CD14-positive monocyte (primary cell): ENCODE data around the gene FIP1L1. TPM values are rescaled to one million over a fixed set of nuclear protein-coding genes. Genes with fewer than 3 reads are reported as not detected.

Experiments
- DNase-seq, 3 donors: peaks; one replicate each; pipeline ENCODE4 v3.0.0-alpha.2; 2011 to 2022
- H2AFZ ChIP-seq: 2 replicates; pipeline ENCODE4 v1.6.0; 2012; ENCODE audit warnings: mild to moderate bottlenecking, low read depth, low read length, inconsistent platforms; ENCODE audit not compliant: insufficient read depth, poor library complexity, severe bottlenecking
- H3K27ac ChIP-seq, 2 donors: 1 replicate in 1 of 2; 2 replicates in 1 of 2; pipeline ENCODE4 v1.5.1; 2012 to 2013; ENCODE audit warnings: low read length in 2 of 2, control low read depth in 1 of 2, inconsistent platforms in 1 of 2, low read depth in 1 of 2, mild to moderate bottlenecking in 1 of 2
- H3K27me3 ChIP-seq, 2 donors: one replicate each; pipeline versions ENCODE4 v1.6.0 to v1.6.1; 2011 to 2013; ENCODE audit warnings: low read length in 2 of 2; ENCODE audit not compliant: control insufficient read depth in 2 of 2, insufficient read depth in 2 of 2
- H3K36me3 ChIP-seq, 2 donors: replicated peaks in 1 of 2; 1 replicate in 1 of 2; 2 replicates in 1 of 2; pipeline versions ENCODE4 v1.5.1 to v1.6.1; 2012 to 2013; ENCODE audit warnings: low read length in 2 of 2, control low read depth in 1 of 2, inconsistent platforms in 1 of 2, mild to moderate bottlenecking in 1 of 2; ENCODE audit not compliant: insufficient read depth in 2 of 2, control insufficient read depth in 1 of 2
- H3K4me1 ChIP-seq, 2 donors: 1 replicate in 1 of 2; 2 replicates in 1 of 2; pipeline versions ENCODE4 v1.5.1 to v1.6.1; 2012 to 2013; ENCODE audit warnings: low read length in 2 of 2, control low read depth in 1 of 2, inconsistent platforms in 1 of 2, mild to moderate bottlenecking in 1 of 2, moderate library complexity in 1 of 2; ENCODE audit not compliant: insufficient read depth in 2 of 2, control insufficient read depth in 1 of 2
- H3K4me2 ChIP-seq: replicated peaks from 2 replicates; pipeline ENCODE3; 2012; ENCODE audit warnings: low read length, moderate library complexity, mild to moderate bottlenecking; ENCODE audit not compliant: poor library complexity, severe bottlenecking; ENCODE audit errors: extremely low read depth
- H3K4me3 ChIP-seq, 3 experiments: fragments of 200-600 bp in 1 of 3; sonication (generic) in 1 of 3; replicated peaks in 1 of 3; 1 replicate in 2 of 3; 2 replicates in 1 of 3; pipeline ENCODE4 v1.5.1; 2011 to 2013; ENCODE audit warnings: low read length in 3 of 3, mild to moderate bottlenecking in 3 of 3, control low read depth in 2 of 3, low read depth in 2 of 3, inconsistent platforms in 1 of 3, moderate library complexity in 1 of 3
- H3K79me2 ChIP-seq: 2 replicates; pipeline ENCODE4 v1.6.0; 2012; ENCODE audit warnings: mild to moderate bottlenecking, control low read depth, inconsistent platforms, low read length, moderate library complexity; ENCODE audit not compliant: insufficient read depth
- H3K9ac ChIP-seq: 2 replicates; pipeline ENCODE4 v1.6.0; 2017; ENCODE audit warnings: low read length, mild to moderate bottlenecking; ENCODE audit not compliant: insufficient read depth, poor library complexity, severe bottlenecking
- H3K9me3 ChIP-seq, 2 donors: replicated peaks in 1 of 2; 1 replicate in 1 of 2; 2 replicates in 1 of 2; pipeline versions ENCODE4 v1.5.1 to v1.6.1; 2012 to 2013; ENCODE audit warnings: low read length in 2 of 2, control low read depth in 1 of 2; ENCODE audit not compliant: control insufficient read depth in 1 of 2, insufficient read depth in 1 of 2
- H4K20me1 ChIP-seq: 2 replicates; pipeline ENCODE4 v1.6.0; 2012; ENCODE audit warnings: mild to moderate bottlenecking, low read length, control low read depth, moderate library complexity; ENCODE audit not compliant: insufficient read depth
- H3K27ac Mint-ChIP-seq, 7 donors: one replicate each; pipeline ENCODE4 v1.8.0; 2020; ENCODE audit warnings: mild to moderate bottlenecking in 7 of 7, mixed read lengths in 7 of 7, moderate library complexity in 6 of 7, inconsistent platforms in 2 of 7
- H3K27me3 Mint-ChIP-seq, 3 donors: one replicate each; pipeline ENCODE4 v1.8.0; 2021 to 2022; ENCODE audit warnings: low read depth in 3 of 3, mild to moderate bottlenecking in 3 of 3, mixed read lengths in 3 of 3, moderate library complexity in 3 of 3, inconsistent platforms in 1 of 3
- H3K36me3 Mint-ChIP-seq, 2 donors: one replicate each; pipeline ENCODE4 v1.8.0; 2020; ENCODE audit warnings: mixed read lengths in 2 of 2, inconsistent platforms in 1 of 2, mild to moderate bottlenecking in 1 of 2
- H3K4me1 Mint-ChIP-seq: one replicate; pipeline ENCODE4 v1.8.0; 2020; ENCODE audit warnings: mild to moderate bottlenecking, mixed read lengths
- H3K4me3 Mint-ChIP-seq, 2 donors: one replicate each; pipeline ENCODE4 v1.8.0; 2020; ENCODE audit warnings: mild to moderate bottlenecking in 2 of 2, mixed read lengths in 2 of 2, moderate library complexity in 1 of 2
- H3K9me3 Mint-ChIP-seq, 7 donors: one replicate each; pipeline ENCODE4 v1.8.0; 2020 to 2022; ENCODE audit warnings: mixed read lengths in 7 of 7, mild to moderate bottlenecking in 6 of 7, moderate library complexity in 6 of 7, inconsistent platforms in 2 of 7
- CTCF ChIP-seq: fragments of 200-600 bp; IDR thresholded peaks from one replicate; pipeline ENCODE4 v1.8.0; 2022; ENCODE audit warnings: antibody characterized with exemption, mild to moderate bottlenecking
- WGBS: methylation state at CpG from one replicate; pipeline ENCODE4 v1.1.5; 2013; ENCODE audit warnings: missing lambda C conversion rate; ENCODE audit not compliant: insufficient coverage; 5-methylcytosine and 5-hydroxymethylcytosine counted together
- intact Hi-C, 2 donors: fragments of 100-400 bp; cut with micrococcal nuclease; formaldehyde crosslinking; loops; one replicate each; pipeline versions ENCODE4 v1.15.0 to v1.15.1; 2023
- polyA plus RNA-seq, 3 donors: library from polyadenylated mRNA; depleted of rRNA in 1 of 3; unstranded in 2 of 3; stranded (reverse) in 1 of 3; fragments of 300-500 nt in 2 of 3; fragments of >200 nt in 1 of 3; fragmentation: Illumina TruSeq in 2 of 3; gene quantifications; 1 replicate in 2 of 3; 2 replicates in 1 of 3; pipeline ENCODE4 v1.2.3, GENCODE V29; 2012 to 2021

FIP1L1 gene
- polyA plus RNA-seq, 3 donors = 14.5 to 36.9 (median 25.4) TPM

GRCh38 chr4:53476232-53477037 lies 99.0 kb downstream of the FIP1L1 start:
- Histone ChIP-seq H2AFZ (no peak overlapping the region), H3K4me1 (no peaks in the 10 kb centered on the region), H3K4me2 (no peak overlapping the region), H3K36me3 (no peaks in the 10 kb centered on the region), H4K20me1 (no peaks in the 10 kb centered on the region), H3K27ac (no peak overlapping the region), H3K9ac (no peak overlapping the region), H3K4me3 (no peak overlapping the region), H3K79me2 (no peaks in the 10 kb centered on the region), H3K9me3 (no peaks in the 10 kb centered on the region), H3K27me3 (no peaks in the 10 kb centered on the region)
- Mint-ChIP-seq H3K27me3 (peaks cover 0 to 3% (median 2%) of the 10 kb centered on the region in 3 donors), H3K36me3 (no peaks in the 10 kb centered on the region), H3K9me3 (peaks cover 0 to 8% (median 3%) of the 10 kb centered on the region in 7 donors), H3K4me1 (peaks cover 6% of the 10 kb centered on the region), H3K4me3 (no peak overlapping the region), H3K27ac (no peak overlapping the region)
- no peak for TF ChIP-seq CTCF
- DNase-seq = no peak
- intact Hi-C loops = no loop called here
- WGBS = 94% methylated on average over 5 of the region's 10 CpGs

GRCh38 chr4:53477038-53477565 lies 99.7 kb downstream of the FIP1L1 start:
- no peak overlapping the region for H3K27ac ChIP-seq
- H3K4me3 ChIP-seq = no peak overlapping the region
- Mint-ChIP-seq H3K9me3 (peaks cover 0 to 8% (median 0%) of the 10 kb centered on the region in 7 donors), H3K27ac (no peak overlapping the region), H3K4me1 (peaks cover 6% of the 10 kb centered on the region), H3K4me3 (no peak overlapping the region), H3K36me3 (no peaks in the 10 kb centered on the region), H3K27me3 (peaks cover 0 to 3% (median 2%) of the 10 kb centered on the region in 3 donors)
- H3K79me2 ChIP-seq = no peaks in the 10 kb centered on the region
- H3K4me1 ChIP-seq = no peaks in the 10 kb centered on the region
- H4K20me1 ChIP-seq = no peaks in the 10 kb centered on the region
- intact Hi-C loops = no loop called here
- H3K36me3 ChIP-seq = no peaks in the 10 kb centered on the region
- no peak for TF ChIP-seq CTCF
- DNase-seq = no peak
- no peak overlapping the region for H3K4me2 ChIP-seq
- 88% methylated on average over 1 of the region's 5 CpGs for WGBS
- no peak overlapping the region for H3K9ac ChIP-seq
- H3K9me3 ChIP-seq = no peaks in the 10 kb centered on the region
- no peak overlapping the region for H2AFZ ChIP-seq
- no peaks in the 10 kb centered on the region for H3K27me3 ChIP-seq
